Endothelial cell of umbilical vein (primary cell): ENCODE data around the gene STOM. TPM values are rescaled to one million over a fixed set of nuclear protein-coding genes. Genes with fewer than 3 reads are reported as not detected.

Source experiments
- BruUV-seq: library from RNA; stranded (reverse); fragments of 400-500 nt; replicated peaks from 2 replicates; lab custom pipeline; 2021; lab: Mats Ljungman, UMichigan
- CTCF ChIA-PET: fragments of 300-600, 350-600 bp; sonication (Branson Sonifier 250); formaldehyde crosslinking; loops from one replicate; lab custom pipeline; 2021; ENCODE audit warnings: antibody characterized with exemption, inconsistent platforms; lab: Charles Lee
- POLR2A ChIA-PET: fragments of 300-600, 350-600 bp; sonication (Branson Sonifier 250); formaldehyde crosslinking; loops from one replicate; lab custom pipeline; 2021; ENCODE audit warnings: antibody characterized with exemption, inconsistent platforms; lab: Charles Lee
- DNase-seq: peaks from one replicate; pipeline ENCODE4 v3.0.0-alpha.2; 2011; ENCODE audit warnings: low read depth, low spot score
- FAIRE-seq: peaks from 2 replicates; lab custom pipeline; 2011; peaks lifted over from hg19 to GRCh38; lab: Jason Lieb, UNC
- H2AFZ ChIP-seq: 2 replicates; pipeline ENCODE4 v1.6.0; 2012; ENCODE audit warnings: low read depth, low read length, control low read depth, inconsistent platforms
- H3K27ac ChIP-seq: 2 replicates; pipeline ENCODE4 v1.5.1; 2011; ENCODE audit warnings: low read depth, mild to moderate bottlenecking, control low read depth, low read length, moderate library complexity; ENCODE audit not compliant: insufficient read depth
- H3K27me3 ChIP-seq, 2 experiments: 2 replicates each; pipeline versions ENCODE4 v1.6.0 to v1.6.1; 2011; ENCODE audit warnings: low read length in 2 of 2, mixed read lengths in 1 of 2; ENCODE audit not compliant: control insufficient read depth in 2 of 2, insufficient read depth in 2 of 2
- H3K36me3 ChIP-seq, 2 experiments: 2 replicates in 1 of 2; 3 replicates in 1 of 2; pipeline ENCODE4 v1.5.1; 2011; ENCODE audit warnings: low read length in 2 of 2, mild to moderate bottlenecking in 1 of 2, moderate library complexity in 1 of 2; ENCODE audit not compliant: control insufficient read depth in 2 of 2, insufficient read depth in 2 of 2; ENCODE audit errors: extremely low read depth in 1 of 2
- H3K4me1 ChIP-seq: 3 replicates; pipeline ENCODE4 v1.5.1; 2011; ENCODE audit warnings: mild to moderate bottlenecking, low read length; ENCODE audit not compliant: control insufficient read depth, insufficient read depth; ENCODE audit errors: extremely low read depth
- H3K4me2 ChIP-seq: 2 replicates; pipeline ENCODE4 v1.6.1; 2011; ENCODE audit warnings: low read length, control low read depth, mixed read lengths; ENCODE audit not compliant: insufficient read depth
- H3K4me3 ChIP-seq, 3 experiments: fragments of 200-600 bp in 1 of 3; sonication (generic), shearing (Covaris generic) in 1 of 3; replicated peaks in 1 of 3; 2 replicates each; pipeline ENCODE4 v1.5.1; 2011 to 2016; ENCODE audit warnings: control low read depth in 3 of 3, low read length in 3 of 3, mild to moderate bottlenecking in 2 of 3, inconsistent platforms in 1 of 3, low read depth in 1 of 3, moderate library complexity in 1 of 3; ENCODE audit not compliant: insufficient read depth in 1 of 3
- H3K79me2 ChIP-seq: 2 replicates; pipeline ENCODE4 v1.6.0; 2012; ENCODE audit warnings: low read length, inconsistent platforms; ENCODE audit not compliant: control insufficient read depth, insufficient read depth
- H3K9ac ChIP-seq: replicated peaks from 2 replicates; pipeline ENCODE3; 2011; ENCODE audit warnings: low read length, control low read depth; ENCODE audit not compliant: insufficient read depth; ENCODE audit errors: extremely low read depth
- H3K9me1 ChIP-seq: replicated peaks from 3 replicates; pipeline ENCODE4 v1.6.0; 2011; ENCODE audit warnings: mild to moderate bottlenecking, low read length; ENCODE audit not compliant: control insufficient read depth, insufficient read depth; ENCODE audit errors: extremely low read depth
- H3K9me3 ChIP-seq: replicated peaks from 2 replicates; pipeline ENCODE4 v1.5.1; 2012; ENCODE audit warnings: low read length, inconsistent platforms; ENCODE audit not compliant: control insufficient read depth, insufficient read depth
- H4K20me1 ChIP-seq: replicated peaks from 2 replicates; pipeline ENCODE3; 2011; ENCODE audit warnings: mild to moderate bottlenecking, low read length; ENCODE audit not compliant: control insufficient read depth, insufficient read depth; ENCODE audit errors: extremely low read depth
- CTCF ChIP-seq, 2 donors: IDR thresholded peaks; 1 replicate in 1 of 2; 2 replicates in 1 of 2; pipeline ENCODE4 v1.5.1; 2011; ENCODE audit warnings: low read length in 2 of 2, mild to moderate bottlenecking in 2 of 2, moderate library complexity in 2 of 2, control low read depth in 1 of 2, inconsistent platforms in 1 of 2, low read depth in 1 of 2; ENCODE audit not compliant: insufficient read depth in 1 of 2; ENCODE audit errors: extremely low read depth in 1 of 2
- EZH2 ChIP-seq: IDR thresholded peaks from 2 replicates; pipeline ENCODE4 v1.6.1; 2012; ENCODE audit warnings: borderline replicate concordance, low read depth, mild to moderate bottlenecking, moderate library complexity, low read length, inconsistent platforms; ENCODE audit not compliant: severe bottlenecking
- FOS ChIP-seq: IDR thresholded peaks from 2 replicates; pipeline ENCODE4 v1.6.1; 2011; ENCODE audit warnings: mild to moderate bottlenecking, low read length, moderate library complexity, borderline replicate concordance; ENCODE audit not compliant: insufficient read depth
- GATA2 ChIP-seq: IDR thresholded peaks from 2 replicates; pipeline ENCODE4 v1.7.0; 2011; ENCODE audit warnings: low read depth, mild to moderate bottlenecking, moderate library complexity, mixed read lengths, low read length; ENCODE audit not compliant: insufficient read length, insufficient read depth
- JUN ChIP-seq: IDR thresholded peaks from 2 replicates; pipeline ENCODE4 v1.6.1; 2011; ENCODE audit warnings: borderline replicate concordance, low read depth; ENCODE audit not compliant: insufficient read length, insufficient read depth
- MAX ChIP-seq: IDR thresholded peaks from 2 replicates; pipeline ENCODE4 v1.6.1; 2011; ENCODE audit not compliant: insufficient read depth, insufficient read length
- MYC ChIP-seq: IDR thresholded peaks from one replicate; pipeline ENCODE4 v1.6.1; 2011; ENCODE audit warnings: mild to moderate bottlenecking, low read depth, low read length
- POLR2A ChIP-seq: IDR thresholded peaks from 2 replicates; pipeline ENCODE4 v1.6.1; 2012; ENCODE audit warnings: low read depth, mild to moderate bottlenecking, control low read depth, low read length
- POLR2AphosphoS5 ChIP-seq: IDR thresholded peaks from 2 replicates; pipeline ENCODE4 v1.6.1; 2012; ENCODE audit warnings: low read depth, mild to moderate bottlenecking, control low read depth, low read length, moderate library complexity; ENCODE audit not compliant: insufficient read depth
- dilution Hi-C: fragments of 300-500 bp; cut with MboI; formaldehyde crosslinking; loops from one replicate; pipeline ENCODE4 v1.15.0; 2019; ENCODE audit warnings: low sequenced_read_pairs; ENCODE audit not compliant: extremely low pct_ligation_motif_present
- intact Hi-C: fragments of 100-400 bp; cut with micrococcal nuclease; formaldehyde crosslinking; loops from one replicate; pipeline ENCODE4 v1.10.0; 2022
- polyA plus RNA-seq, 4 experiments: library from polyadenylated mRNA; depleted of rRNA in 3 of 4; stranded (reverse) in 3 of 4; unstranded in 1 of 4; fragments of >200 nt; gene quantifications; 2 replicates each; pipeline versions ENCODE4 v1.2.1 to v1.2.3, GENCODE V29; 2011 to 2012; ENCODE audit warnings: missing spikeins in 1 of 4
- total RNA-seq: library from RNA; stranded (reverse); gene quantifications from 2 replicates; pipeline ENCODE4 v1.2.3, GENCODE V29; 2021

STOM gene
- total and polyA plus RNA-seq, 2 donors (not counting 3 experiments of a cell fraction or from before 2014, with no cell fraction given): 153 to 170 TPM

DNA sequence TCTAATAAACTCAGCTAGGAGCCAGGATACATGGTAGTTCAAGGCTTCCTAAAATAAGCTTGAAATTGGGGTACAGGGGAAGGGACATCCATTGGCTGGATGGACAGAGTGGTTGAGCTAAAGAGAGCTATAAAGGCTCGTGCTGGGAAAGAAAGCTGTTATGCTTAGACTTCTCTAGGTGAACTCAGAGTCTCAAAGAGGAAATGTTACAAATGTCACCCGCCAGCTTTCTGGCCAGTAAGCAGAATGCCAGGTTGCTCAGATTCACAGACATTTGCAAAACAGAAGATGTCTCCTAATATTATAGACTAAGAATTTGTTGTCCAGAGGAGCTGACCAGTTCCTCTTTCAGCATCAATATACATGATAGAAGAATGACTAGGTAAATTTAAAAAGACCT lies 30.6 kb downstream of the STOM start:
- peaks cover 8 to 17% of the 10 kb centered on the region in 2 experiments for H3K36me3 ChIP-seq
- H3K9me3 ChIP-seq: no peaks in the 10 kb centered on the region
- no peaks in the 10 kb centered on the region for H3K27me3 ChIP-seq
- FAIRE-seq: no peak
- no peak overlapping the region for H3K27ac ChIP-seq
- no peaks in the 10 kb centered on the region for H3K4me1 ChIP-seq
- POLR2A ChIA-PET: no interaction called here
- intact Hi-C loops (no loop called here), dilution Hi-C loops (no loop called here)
- no peak overlapping the region for H3K4me3 ChIP-seq
- no peaks in the 10 kb centered on the region for H3K79me2 ChIP-seq
- BruUV-seq: no TSS peak
- CTCF ChIA-PET: interaction anchor here (1.1 to 3.3 kb wide), 5 partner anchors 12 to 61 kb away, joined by 3 to 20 read pairs (median 5); no protein-coding TSS in a partner anchor
- no peaks in the 10 kb centered on the region for H3K9me1 ChIP-seq
- H4K20me1 ChIP-seq: no peaks in the 10 kb centered on the region
- no peak for DNase-seq
- no peak overlapping the region for H2AFZ ChIP-seq
- H3K4me2 ChIP-seq: no peak overlapping the region
- no peak overlapping the region for H3K9ac ChIP-seq
- no peak for TF ChIP-seq CTCF (IDR thresholded peaks at IDR 0.05; ENCODE audit: extremely low read depth in 1 of 2, insufficient read depth in 1 of 2, low read depth in 1 of 2, low read length in 2 of 2)
- no peak for TF ChIP-seq POLR2A
- no peak for TF ChIP-seq GATA2
- TF ChIP-seq JUN: no peak
- no peak for TF ChIP-seq FOS
- TF ChIP-seq POLR2AphosphoS5: no peak
- TF ChIP-seq EZH2: no peak
- TF ChIP-seq MAX: no peak
- no peak for TF ChIP-seq MYC
